GM19455 (cell line): ENCODE measurements around the gene ABCC11.
A peak's percentile ranks its signal among the peaks of the same experiment; 100 is the strongest.
"Not testable (repeated sequence)": the region's sequence is repeated elsewhere in the genome, so short reads cannot be mapped to it uniquely, and the experiment has no call there.

Source experiments
- ATAC-seq: cut with Tn5 transposase; IDR thresholded peaks from one replicate; pipeline ENCODE4 v1.9.1; 2021; ENCODE audit not compliant: unreplicated experiment

ABCC11 gene

DNA sequence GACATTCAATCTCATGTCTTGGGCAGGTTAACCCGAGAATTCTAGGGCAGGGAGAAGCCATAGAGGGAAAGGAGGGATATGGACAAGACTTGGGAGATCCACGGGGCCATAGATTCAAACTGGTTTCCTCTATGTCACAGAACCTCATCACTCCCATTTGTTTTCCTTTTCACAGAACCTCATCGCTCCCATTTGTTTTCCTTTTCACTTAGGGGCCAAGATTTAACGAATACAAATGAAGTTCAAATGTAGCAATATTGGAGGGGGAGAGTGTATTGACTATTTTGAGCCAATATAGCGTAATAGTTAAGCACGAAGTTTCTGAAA lies 42.6 kb downstream of the ABCC11 start:
- ATAC-seq = no peak

DNA sequence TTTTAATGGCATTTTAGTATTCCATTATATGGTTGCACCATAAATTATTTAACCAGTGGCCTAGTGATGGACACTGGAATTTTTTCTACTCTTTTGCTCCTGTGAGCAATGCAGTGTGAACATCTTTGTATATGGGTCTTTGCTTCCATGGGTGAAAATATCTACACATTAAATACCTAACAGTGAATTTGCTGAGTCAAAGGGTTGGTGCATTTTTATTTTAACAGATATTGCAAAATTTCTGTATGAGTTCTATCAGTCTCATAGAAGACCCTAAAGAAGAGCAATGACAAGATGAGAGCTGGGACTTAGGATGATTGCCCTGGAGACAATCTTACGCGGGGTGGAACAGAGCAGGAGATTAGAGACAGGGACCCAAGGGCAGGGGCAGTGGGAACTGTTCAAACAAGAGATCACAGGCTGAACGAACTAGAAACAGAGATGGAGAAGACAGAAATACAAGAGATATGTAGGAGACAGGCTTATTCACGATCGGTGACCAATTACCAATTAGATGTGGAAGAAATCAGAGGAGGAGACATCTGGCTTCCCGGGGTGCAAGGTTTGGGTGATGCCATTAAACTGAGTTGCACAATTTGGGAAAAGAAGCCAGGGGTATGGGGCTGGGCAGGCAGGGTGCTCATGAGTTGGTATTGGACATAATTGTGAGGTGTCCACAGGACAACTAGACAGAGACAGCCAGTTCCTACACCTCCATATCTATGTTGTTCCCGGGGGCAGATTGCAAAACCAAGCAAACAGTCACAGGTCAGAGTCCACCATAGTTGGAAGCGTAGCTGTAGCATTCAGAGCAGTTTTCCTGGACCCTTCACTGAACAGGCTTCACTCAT lies 43.1 kb downstream of the ABCC11 start:
- ATAC-seq = no peak

- no peak for ATAC-seq
Measured at GRCh38 chr16:48201515-48202201, 45.7 kb downstream of the ABCC11 start.

DNA sequence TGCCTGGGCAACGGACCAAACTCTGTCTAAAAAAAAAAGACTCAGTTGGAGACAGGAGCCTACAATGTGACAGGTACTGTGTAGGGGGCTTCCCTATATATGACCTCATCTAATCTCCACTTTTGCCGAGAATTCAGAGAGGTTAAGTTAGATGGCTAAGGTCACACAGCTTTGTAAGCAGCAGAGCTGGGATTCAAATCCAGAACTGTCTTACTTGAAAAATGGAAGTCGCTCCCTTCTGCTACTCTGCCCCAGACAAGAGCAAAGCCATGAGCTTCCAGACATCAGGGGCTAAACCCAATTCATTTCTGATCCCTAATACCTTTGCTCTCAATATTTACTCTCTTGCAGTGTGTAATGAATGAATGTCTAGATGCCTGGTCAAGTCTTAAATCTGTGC lies 50.0 kb downstream of the ABCC11 start:
- ATAC-seq = no peak

GRCh38 chr16:48194828-48195556 lies 52.3 kb downstream of the ABCC11 start:
- no peak for ATAC-seq

GRCh38 chr16:48193846-48194245 lies 53.5 kb downstream of the ABCC11 start:
- no peak for ATAC-seq

DNA sequence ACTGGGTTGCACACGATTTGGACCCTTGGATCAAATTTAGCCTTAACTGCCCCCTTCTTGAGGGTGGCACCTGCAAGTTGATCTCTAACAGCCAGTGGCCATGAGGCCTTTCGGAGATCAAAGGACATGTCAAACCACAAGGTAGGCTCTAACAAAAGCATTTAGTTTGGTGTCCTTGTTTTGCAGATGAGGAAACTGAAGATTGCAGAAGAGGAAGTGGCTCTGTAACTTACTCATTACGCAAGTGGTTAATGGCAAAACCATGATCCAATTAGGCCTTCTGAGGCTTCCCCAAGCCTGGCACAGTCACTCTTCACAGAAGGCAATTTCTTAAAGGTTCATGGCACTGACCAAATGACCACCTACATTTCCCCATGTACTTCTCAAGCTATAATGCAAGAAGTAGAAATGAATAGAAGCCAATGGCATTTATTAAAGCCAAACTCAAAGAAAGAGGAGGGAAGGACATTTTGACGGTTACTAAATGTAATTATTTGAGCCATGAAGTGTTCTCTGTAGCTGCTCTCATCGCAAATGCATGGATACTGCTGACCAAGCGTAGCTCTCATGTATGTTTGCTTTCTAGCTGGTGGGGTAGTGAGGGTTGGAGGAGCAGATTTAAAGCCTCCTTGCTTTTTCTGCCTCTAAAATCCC lies 58.8 kb downstream of the ABCC11 start:
- ATAC-seq = peak; percentile 77

DNA sequence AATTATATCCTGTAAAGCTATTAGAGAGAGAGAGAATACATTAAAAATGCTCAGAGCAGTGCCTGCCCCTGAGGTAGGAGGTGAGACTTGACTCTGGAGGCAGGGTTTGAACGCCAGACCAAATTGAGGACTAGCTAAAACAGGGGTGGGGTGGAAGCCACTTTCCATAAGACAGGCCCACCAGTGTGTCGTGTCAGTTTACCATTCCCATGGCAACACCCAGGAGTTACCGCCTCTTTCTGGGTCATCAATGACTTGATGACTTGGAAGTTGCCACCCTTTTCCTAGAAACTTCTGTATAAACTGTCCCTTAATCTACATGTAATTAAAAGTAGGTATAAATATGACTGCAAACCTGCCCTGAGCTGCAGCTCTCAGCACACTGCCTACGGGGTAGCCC lies 59.6 kb downstream of the ABCC11 start:
- no peak for ATAC-seq

DNA sequence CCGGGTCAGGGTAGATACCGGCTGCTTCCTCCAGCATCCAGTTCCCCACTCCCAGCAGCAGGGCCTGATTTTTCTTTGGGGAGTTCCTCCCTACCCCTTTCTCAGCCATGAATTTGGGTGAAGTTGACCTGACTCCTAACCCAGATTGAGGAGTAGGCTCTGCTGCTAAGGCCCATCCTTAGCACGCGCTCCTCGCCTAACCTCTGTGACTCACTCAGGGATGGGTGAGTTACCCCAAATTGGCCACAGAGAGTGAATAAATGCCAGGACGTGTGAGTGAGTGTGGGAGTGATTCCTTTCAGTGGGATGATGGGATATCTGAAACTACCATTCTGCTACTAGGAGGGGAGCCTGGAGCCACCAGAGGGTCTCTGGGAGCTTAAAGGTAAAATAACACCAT lies 62.7 kb downstream of the ABCC11 start:
- ATAC-seq = no peak

- ATAC-seq = no peak
Measured at GRCh38 chr16:48182979-48183537, 64.3 kb downstream of the ABCC11 start.

GRCh38 chr16:48181746-48182520 lies 65.4 kb downstream of the ABCC11 start:
- ATAC-seq = not testable (repeated sequence)

GRCh38 chr16:48180868-48181480 lies 66.4 kb downstream of the ABCC11 start:
- no peak for ATAC-seq

DNA sequence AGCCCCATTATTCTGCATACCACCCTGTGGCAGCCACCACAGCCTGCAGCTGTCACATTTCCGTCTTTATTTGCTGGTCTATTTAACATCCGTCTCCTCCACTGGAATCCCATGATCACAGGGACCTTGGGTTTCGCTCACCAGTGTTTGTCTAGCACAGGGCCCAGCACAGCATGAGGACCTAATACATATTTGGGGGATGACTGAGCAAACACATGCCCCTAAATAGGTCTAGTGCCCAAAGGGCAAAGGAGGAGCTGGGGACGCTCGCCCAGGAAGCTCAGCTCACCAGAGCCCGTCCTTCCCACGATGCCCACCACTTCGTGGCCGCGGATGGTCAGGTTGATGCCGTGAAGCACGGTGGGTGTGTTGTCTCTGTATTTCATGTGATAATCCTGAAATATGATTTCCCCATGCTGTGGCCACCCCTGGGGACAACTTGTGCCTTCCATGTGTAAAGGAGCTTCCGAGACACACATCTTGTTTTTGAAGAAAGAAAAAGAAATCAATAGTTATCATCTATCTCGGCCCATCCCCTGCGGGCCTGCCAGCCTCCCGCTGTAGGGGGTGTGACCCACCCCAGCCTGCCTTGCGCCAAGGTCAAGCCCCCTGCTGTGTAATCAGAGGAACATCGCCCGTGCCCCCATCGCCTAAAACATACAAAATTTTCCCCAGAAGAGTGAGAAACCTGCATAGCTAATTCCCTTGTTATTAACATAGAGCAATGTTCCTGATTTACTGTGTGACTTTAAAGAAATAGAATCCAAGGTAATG lies 70.5 kb downstream of the ABCC11 start:
- no peak for ATAC-seq

DNA sequence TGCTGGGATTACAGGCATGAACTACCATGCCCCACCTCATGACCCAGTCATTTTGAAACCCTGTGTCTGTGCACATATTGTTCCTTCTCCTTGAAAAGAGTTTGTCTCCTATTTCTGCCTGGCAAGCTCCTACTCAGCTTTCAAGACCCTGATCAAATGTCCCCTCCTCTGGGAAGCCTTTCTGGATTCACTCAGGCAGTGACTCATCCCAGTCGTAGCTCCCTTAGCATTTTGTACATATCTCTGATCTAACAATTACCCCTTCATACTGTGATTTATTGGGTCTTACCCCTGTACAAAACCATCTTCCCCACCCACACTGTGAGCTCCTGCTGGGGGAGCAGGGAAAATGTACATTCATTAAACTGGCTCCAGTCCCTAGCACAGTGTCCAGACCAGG lies 73.5 kb downstream of the ABCC11 start:
- no peak for ATAC-seq

DNA sequence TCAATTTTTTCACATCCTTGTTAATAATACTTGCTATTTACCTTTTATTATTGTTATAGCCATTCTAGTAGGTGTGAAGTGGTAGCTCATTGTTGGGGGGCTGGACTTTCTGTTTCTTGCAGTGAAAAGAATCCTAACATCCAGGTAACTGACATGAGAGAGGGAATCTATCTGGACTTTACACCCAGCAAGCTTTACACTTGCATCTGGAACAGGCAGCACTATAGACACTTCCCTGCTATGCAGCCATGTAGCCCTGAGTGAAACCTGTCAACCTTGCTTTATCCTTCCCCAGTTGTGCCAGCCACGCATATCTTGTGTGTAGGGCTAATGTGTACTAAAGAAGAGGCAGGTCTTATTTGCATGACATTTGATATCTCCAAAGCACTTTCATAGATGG lies 74.7 kb downstream of the ABCC11 start:
- no peak for ATAC-seq

DNA sequence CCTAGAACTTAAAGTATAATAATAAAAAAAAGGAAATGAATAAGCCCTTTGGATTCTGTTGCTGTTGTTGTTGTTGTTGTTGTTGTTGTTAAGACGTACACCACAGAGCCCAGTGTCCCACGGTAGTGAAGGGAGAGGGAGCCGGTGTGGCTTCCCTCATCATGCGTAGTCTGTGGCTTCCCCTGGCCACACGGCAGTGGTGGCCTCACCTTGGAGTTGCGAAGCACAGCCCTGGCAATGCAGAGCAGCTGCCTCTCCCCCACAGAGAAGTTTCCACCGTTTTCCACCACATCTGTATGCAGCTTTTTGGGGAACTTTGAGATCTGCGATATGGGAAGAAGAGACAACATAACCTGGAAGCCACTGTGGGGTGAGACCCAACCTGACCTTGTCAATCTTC lies 77.4 kb downstream of the ABCC11 start:
- ATAC-seq = no peak

DNA sequence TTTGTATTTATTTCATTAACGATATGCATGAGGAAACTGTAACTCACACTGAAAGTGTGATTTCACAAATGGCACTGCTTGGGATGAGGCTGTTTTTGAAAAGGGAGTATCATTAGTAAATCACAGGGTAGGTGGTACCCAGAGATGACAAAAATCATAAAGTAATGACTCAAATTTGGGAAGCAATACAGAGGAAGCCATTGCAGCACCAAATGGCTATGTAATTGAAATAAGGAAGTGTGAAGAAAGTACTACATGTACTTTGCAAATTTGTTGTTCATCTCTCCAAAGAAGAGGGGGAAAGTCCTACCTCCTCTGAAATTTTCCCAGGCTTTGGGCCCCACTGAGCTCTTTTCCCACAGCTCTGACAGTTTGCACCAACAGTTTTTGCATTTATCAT lies 79.3 kb downstream of the ABCC11 start:
- no peak for ATAC-seq

GRCh38 chr16:48166617-48167016 lies 80.7 kb downstream of the ABCC11 start:
- ATAC-seq = not testable (repeated sequence)

DNA sequence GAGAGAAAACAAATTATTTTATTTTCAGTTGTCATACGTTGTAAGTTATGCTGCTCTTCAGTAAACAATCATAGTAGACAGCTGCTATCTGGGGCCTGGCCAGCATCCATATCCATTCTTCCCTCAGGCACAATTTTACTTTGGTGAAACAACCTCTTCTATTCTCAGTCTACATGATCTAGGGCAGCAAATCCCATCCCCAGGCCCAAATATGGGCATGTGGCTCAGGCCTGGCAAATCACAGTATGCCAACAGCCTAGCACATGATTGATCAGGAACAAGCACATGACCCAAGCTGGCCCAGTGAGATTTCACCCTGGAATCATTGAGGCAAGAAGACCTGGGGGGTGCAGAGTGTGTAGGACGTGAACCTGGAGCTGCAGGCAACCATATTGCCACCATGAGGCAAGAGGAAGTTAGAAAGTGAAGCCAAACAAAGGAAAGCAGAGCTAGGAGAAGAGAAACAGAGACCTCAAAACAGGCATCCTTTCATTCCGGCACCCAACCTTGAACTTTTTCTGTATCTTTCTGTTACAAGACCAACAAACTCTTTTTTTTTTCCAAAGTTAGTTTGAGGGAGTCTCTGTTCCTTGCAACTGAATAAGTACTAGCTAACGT lies 81.3 kb downstream of the ABCC11 start:
- no peak for ATAC-seq
